SU-DHL-6 (cell line): ENCODE results near the gene ATAD3C.
"Not testable (repeated sequence)": the region's sequence is repeated elsewhere in the genome, so short reads cannot be mapped to it uniquely, and the experiment has no call there.

Experiments
- CTCF ChIP-seq: fragments of 200-600 bp; sonication (generic); IDR thresholded peaks from one replicate; pipeline ENCODE4 v1.5.1; 2017; ENCODE audit warnings: antibody characterized with exemption, mild to moderate bottlenecking, low read length, moderate library complexity; ENCODE audit not compliant: insufficient read depth, poor library complexity, severe bottlenecking
- EZH2phosphoT487 ChIP-seq: fragments of 200-600 bp; sonication (generic), shearing (Covaris generic); conservative IDR thresholded peaks from 2 replicates; pipeline ENCODE4 v1.6.1; 2018; ENCODE audit warnings: mild to moderate bottlenecking, antibody characterized with exemption, low read length, moderate library complexity, mixed read lengths

- not testable (repeated sequence) for TF ChIP-seq CTCF, EZH2phosphoT487
These were observed 46.0 kb downstream of the ATAD3C start for GRCh38 chr1:1495461-1495975.
